Measurements from ENCODE around the gene PRKCZ. TPM values are rescaled to one million over a fixed set of nuclear protein-coding genes. Genes with fewer than 3 reads are reported as not detected.
"Not testable (repeated sequence)": the region's sequence is repeated elsewhere in the genome, so short reads cannot be mapped to it uniquely, and the experiment has no call there.

PRKCZ gene
- polyA plus RNA-seq, 2 donors = 21.2 to 34.3 TPM

GRCh38 chr1:2115008-2115641 is 64.9 kb downstream of the PRKCZ start:
- 80 to 84% methylated on average over 33 of the region's 33 CpGs for whole genome bisulfite sequencing, 2 donors

DNA sequence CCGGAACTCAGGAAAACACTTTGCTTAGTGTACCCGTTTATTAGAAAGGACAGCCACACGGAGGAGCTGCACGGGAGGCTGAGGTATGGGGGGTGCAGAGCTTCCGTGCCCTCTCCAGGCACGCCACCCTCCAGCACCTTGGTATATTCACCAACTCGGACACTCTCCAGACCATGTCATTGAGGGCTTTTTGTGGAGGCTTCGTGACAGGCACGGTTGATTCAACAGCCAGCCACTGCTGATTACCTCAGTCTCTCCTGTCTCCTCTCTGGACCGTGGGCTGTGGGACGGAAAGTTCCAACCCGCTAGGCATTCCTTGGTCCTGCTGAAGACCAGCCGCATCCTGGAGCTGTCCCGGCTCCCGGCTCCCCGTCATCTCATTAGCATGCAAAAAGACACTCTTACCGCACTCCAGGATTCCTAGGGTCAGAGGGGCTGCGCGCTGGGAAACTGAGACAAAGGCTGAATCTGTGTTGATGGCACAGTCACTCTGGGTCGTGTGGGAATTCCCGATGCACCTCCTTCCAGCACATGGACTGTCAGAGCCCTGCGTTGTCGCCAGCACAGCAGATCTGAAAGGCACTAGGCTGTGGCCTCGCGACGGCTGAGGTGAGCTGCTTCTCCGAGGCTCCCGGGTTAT is 65.6 kb downstream of the PRKCZ start:
- Histone ChIP-seq H3K27ac (ENCODE audit: low read depth in 2 of 2, low read length in 1 of 2) (no peak overlapping the region), H3K4me1 (ENCODE audit: control insufficient read depth in 2 of 2, insufficient read depth in 2 of 2, low read length in 1 of 2) (no peaks in the 10 kb centered on the region), H3K36me3 (ENCODE audit: control insufficient read depth in 2 of 2, insufficient read depth in 2 of 2, low read length in 1 of 2) (peaks cover 0 to 8% of the 10 kb centered on the region in 2 donors), H3K9me3 (ENCODE audit: control insufficient read depth in 2 of 2, insufficient read depth in 1 of 2, low read depth in 1 of 2, low read length in 1 of 2) (no peaks in the 10 kb centered on the region), H3K4me3 (ENCODE audit: low read depth in 1 of 2, low read length in 2 of 2) (no peak overlapping the region), H3K27me3 (ENCODE audit: control insufficient read depth in 1 of 2, insufficient read depth in 2 of 2, low read length in 2 of 2) (no peaks in the 10 kb centered on the region)
- 56 to 57% methylated on average over 28 of the region's 28 CpGs for WGBS, 2 donors

More at GRCh38 chr1:2115008-2115641, 64.9 kb downstream of the PRKCZ start:
- Histone ChIP-seq H3K4me3 (ENCODE audit: low read depth in 1 of 2, low read length in 2 of 2) (no peak overlapping the region), H3K4me1 (ENCODE audit: control insufficient read depth in 2 of 2, insufficient read depth in 2 of 2, low read length in 1 of 2) (no peaks in the 10 kb centered on the region), H3K27me3 (ENCODE audit: control insufficient read depth in 1 of 2, insufficient read depth in 2 of 2, low read length in 2 of 2) (no peaks in the 10 kb centered on the region), H3K9me3 (ENCODE audit: control insufficient read depth in 2 of 2, insufficient read depth in 1 of 2, low read depth in 1 of 2, low read length in 1 of 2) (no peaks in the 10 kb centered on the region), H3K36me3 (ENCODE audit: control insufficient read depth in 2 of 2, insufficient read depth in 2 of 2, low read length in 1 of 2) (peaks cover 0 to 8% of the 10 kb centered on the region in 2 donors), H3K27ac (ENCODE audit: low read depth in 2 of 2, low read length in 1 of 2) (no peak overlapping the region)

- H3K36me3 ChIP-seq (ENCODE audit: control insufficient read depth in 2 of 2, insufficient read depth in 2 of 2, low read length in 1 of 2) = no peaks in the 10 kb centered on the region
Observed at GRCh38 chr1:2119886-2120285, 69.7 kb downstream of the PRKCZ start.

DNA sequence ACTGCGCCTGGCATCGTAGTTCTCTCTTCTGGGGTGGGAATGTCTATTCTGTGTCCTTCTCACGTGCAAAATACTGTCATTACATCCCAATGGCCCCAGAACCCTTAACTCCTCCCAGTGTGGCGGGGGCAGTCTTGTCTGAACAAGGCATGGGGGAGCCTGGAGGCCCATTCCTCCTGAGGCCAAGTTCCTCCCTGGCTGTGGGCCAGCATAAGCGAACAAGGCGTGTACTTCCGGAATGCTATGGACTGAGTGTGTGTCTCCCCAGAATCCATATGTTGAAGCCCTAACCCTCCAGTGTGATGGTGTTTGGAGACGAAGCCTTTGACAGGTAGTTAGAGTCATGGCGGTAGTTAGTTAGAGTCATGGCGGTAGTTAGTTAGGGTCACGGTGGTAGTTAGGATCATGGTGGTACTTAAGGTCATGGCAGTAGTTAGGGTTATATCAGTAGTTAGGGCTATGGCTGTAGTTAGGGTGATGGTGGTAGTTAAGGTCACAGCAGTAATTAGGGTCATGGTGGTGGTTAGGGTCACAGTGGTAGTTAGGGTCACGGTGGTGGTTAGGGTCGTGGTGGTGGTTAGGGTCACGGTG is 71.0 kb downstream of the PRKCZ start:
- H3K27ac ChIP-seq (ENCODE audit: low read depth in 2 of 2, low read length in 1 of 2) = no peak overlapping the region
- no peak overlapping the region for H3K4me3 ChIP-seq (ENCODE audit: low read depth in 1 of 2, low read length in 2 of 2)
- no peaks in the 10 kb centered on the region for H3K27me3 ChIP-seq (ENCODE audit: control insufficient read depth in 1 of 2, insufficient read depth in 2 of 2, low read length in 2 of 2)
- no peaks in the 10 kb centered on the region for H3K36me3 ChIP-seq (ENCODE audit: control insufficient read depth in 2 of 2, insufficient read depth in 2 of 2, low read length in 1 of 2)
- WGBS, 2 donors = 85 to 86% methylated on average over 14 of the region's 14 CpGs
- no peaks in the 10 kb centered on the region for H3K9me3 ChIP-seq (ENCODE audit: control insufficient read depth in 2 of 2, insufficient read depth in 1 of 2, low read depth in 1 of 2, low read length in 1 of 2)
- no peaks in the 10 kb centered on the region for H3K4me1 ChIP-seq (ENCODE audit: control insufficient read depth in 2 of 2, insufficient read depth in 2 of 2, low read length in 1 of 2)

More at GRCh38 chr1:2119886-2120285, 69.7 kb downstream of the PRKCZ start:
- Histone ChIP-seq H3K9me3 (ENCODE audit: control insufficient read depth in 2 of 2, insufficient read depth in 1 of 2, low read depth in 1 of 2, low read length in 1 of 2) (no peaks in the 10 kb centered on the region), H3K27ac (ENCODE audit: low read depth in 2 of 2, low read length in 1 of 2) (no peak overlapping the region), H3K27me3 (ENCODE audit: control insufficient read depth in 1 of 2, insufficient read depth in 2 of 2, low read length in 2 of 2) (no peaks in the 10 kb centered on the region), H3K4me3 (ENCODE audit: low read depth in 1 of 2, low read length in 2 of 2) (no peak overlapping the region), H3K4me1 (ENCODE audit: control insufficient read depth in 2 of 2, insufficient read depth in 2 of 2, low read length in 1 of 2) (no peaks in the 10 kb centered on the region)
- 93 to 95% methylated on average over 5 of the region's 5 CpGs for WGBS, 2 donors

GRCh38 chr1:2121794-2122193 is 71.6 kb downstream of the PRKCZ start:
- H3K36me3 ChIP-seq (ENCODE audit: control insufficient read depth in 2 of 2, insufficient read depth in 2 of 2, low read length in 1 of 2) = not testable (repeated sequence)

GRCh38 chr1:2124446-2125198 is 74.4 kb downstream of the PRKCZ start:
- no peak overlapping the region for H3K4me3 ChIP-seq (ENCODE audit: low read depth in 1 of 2, low read length in 2 of 2)
- H3K36me3 ChIP-seq (ENCODE audit: control insufficient read depth in 2 of 2, insufficient read depth in 2 of 2, low read length in 1 of 2) = no peaks in the 10 kb centered on the region
- H3K27me3 ChIP-seq (ENCODE audit: control insufficient read depth in 1 of 2, insufficient read depth in 2 of 2, low read length in 2 of 2) = no peaks in the 10 kb centered on the region
- H3K27ac ChIP-seq (ENCODE audit: low read depth in 2 of 2, low read length in 1 of 2) = no peak overlapping the region
- WGBS, 2 donors = 87 to 89% methylated on average over 31 of the region's 31 CpGs
- peaks cover 0 to 5% of the 10 kb centered on the region in 2 donors for H3K4me1 ChIP-seq (ENCODE audit: control insufficient read depth in 2 of 2, insufficient read depth in 2 of 2, low read length in 1 of 2)
- H3K9me3 ChIP-seq (ENCODE audit: control insufficient read depth in 2 of 2, insufficient read depth in 1 of 2, low read depth in 1 of 2, low read length in 1 of 2) = no peaks in the 10 kb centered on the region

More at GRCh38 chr1:2121794-2122193, 71.6 kb downstream of the PRKCZ start:
- WGBS, 2 donors = 50 to 53% methylated on average over 10 to 17 of the region's 23 CpGs
- not testable (repeated sequence) for H3K27ac ChIP-seq (ENCODE audit: low read depth in 2 of 2, low read length in 1 of 2); H3K27me3 ChIP-seq (ENCODE audit: control insufficient read depth in 1 of 2, insufficient read depth in 2 of 2, low read length in 2 of 2); H3K4me1 ChIP-seq (ENCODE audit: control insufficient read depth in 2 of 2, insufficient read depth in 2 of 2, low read length in 1 of 2); H3K4me3 ChIP-seq (ENCODE audit: low read depth in 1 of 2, low read length in 2 of 2); H3K9me3 ChIP-seq (ENCODE audit: control insufficient read depth in 2 of 2, insufficient read depth in 1 of 2, low read depth in 1 of 2, low read length in 1 of 2)

GRCh38 chr1:2125350-2126211 is 75.4 kb downstream of the PRKCZ start:
- H3K4me3 ChIP-seq (ENCODE audit: low read depth in 1 of 2, low read length in 2 of 2) = no peak overlapping the region
- no peaks in the 10 kb centered on the region for H3K9me3 ChIP-seq (ENCODE audit: control insufficient read depth in 2 of 2, insufficient read depth in 1 of 2, low read depth in 1 of 2, low read length in 1 of 2)
- H3K27me3 ChIP-seq (ENCODE audit: control insufficient read depth in 1 of 2, insufficient read depth in 2 of 2, low read length in 2 of 2) = no peaks in the 10 kb centered on the region
- no peak overlapping the region for H3K27ac ChIP-seq (ENCODE audit: low read depth in 2 of 2, low read length in 1 of 2)
- peaks cover 0 to 5% of the 10 kb centered on the region in 2 donors for H3K4me1 ChIP-seq (ENCODE audit: control insufficient read depth in 2 of 2, insufficient read depth in 2 of 2, low read length in 1 of 2)
- WGBS, 2 donors = 87% methylated on average over 32 to 34 of the region's 34 CpGs
- no peaks in the 10 kb centered on the region for H3K36me3 ChIP-seq (ENCODE audit: control insufficient read depth in 2 of 2, insufficient read depth in 2 of 2, low read length in 1 of 2)

GRCh38 chr1:2126331-2127186 is 76.3 kb downstream of the PRKCZ start:
- Histone ChIP-seq H3K4me1 (ENCODE audit: control insufficient read depth in 2 of 2, insufficient read depth in 2 of 2, low read length in 1 of 2) (peaks cover 0 to 5% of the 10 kb centered on the region in 2 donors), H3K27me3 (ENCODE audit: control insufficient read depth in 1 of 2, insufficient read depth in 2 of 2, low read length in 2 of 2) (no peaks in the 10 kb centered on the region), H3K4me3 (ENCODE audit: low read depth in 1 of 2, low read length in 2 of 2) (no peak overlapping the region), H3K36me3 (ENCODE audit: control insufficient read depth in 2 of 2, insufficient read depth in 2 of 2, low read length in 1 of 2) (no peaks in the 10 kb centered on the region), H3K27ac (ENCODE audit: low read depth in 2 of 2, low read length in 1 of 2) (no peak overlapping the region), H3K9me3 (ENCODE audit: control insufficient read depth in 2 of 2, insufficient read depth in 1 of 2, low read depth in 1 of 2, low read length in 1 of 2) (no peaks in the 10 kb centered on the region)
- WGBS, 2 donors = 71 to 83% methylated on average over 39 of the region's 39 CpGs

Measured in esophagus (tissue), 2 donors.